Testis (tissue), 3 donors: ENCODE results near the gene PDE4C. TPM values are rescaled to one million over a fixed set of nuclear protein-coding genes. Genes with fewer than 3 reads are reported as not detected.

Experiments
- DNase-seq: peaks from one replicate; pipeline ENCODE4 v3.0.0-alpha.2; 2019
- H3K27ac ChIP-seq, 2 donors: fragments of 200-600 bp; sonication (generic); one replicate each; pipeline ENCODE4 v1.5.1; 2019
- H3K27me3 ChIP-seq: fragments of 200-600 bp; sonication (generic); one replicate; pipeline ENCODE4 v1.5.1; 2019
- H3K36me3 ChIP-seq: fragments of 200-600 bp; sonication (generic); one replicate; pipeline ENCODE4 v1.5.1; 2017; ENCODE audit warnings: low read depth; ENCODE audit errors: missing control alignments
- H3K4me1 ChIP-seq: fragments of 200-600 bp; sonication (generic); one replicate; pipeline ENCODE4 v1.5.1; 2019
- H3K4me3 ChIP-seq, 2 donors: fragments of 200-600 bp; sonication (generic); one replicate each; pipeline ENCODE4 v1.5.1; 2017 to 2019
- H3K9me3 ChIP-seq: fragments of 200-600 bp; sonication (generic); one replicate; pipeline ENCODE4 v1.5.1; 2017
- CTCF ChIP-seq, 3 experiments: fragments of 450-650 bp in 2 of 3; fragments of 200-600 bp in 1 of 3; sonication (generic) in 1 of 3; IDR thresholded peaks; one replicate each; pipeline ENCODE4 v1.5.1; 2016 to 2019; ENCODE audit warnings: antibody characterized with exemption in 3 of 3, mild to moderate bottlenecking in 2 of 3, moderate library complexity in 1 of 3
- POLR2A ChIP-seq: fragments of 450-650 bp; IDR thresholded peaks from one replicate; pipeline ENCODE4 v1.6.1; 2017; ENCODE audit warnings: antibody characterized with exemption, mild to moderate bottlenecking, moderate library complexity
- WGBS, 2 donors: methylation state at CpG; one replicate each; pipeline ENCODE4 v1.1.5; 2018; 5-methylcytosine and 5-hydroxymethylcytosine counted together
- intact Hi-C: fragments of 100-400 bp; cut with DNase I; formaldehyde crosslinking; loops from one replicate; pipeline ENCODE4 v1.15.1; 2023; ENCODE audit warnings: low total_unique reads
- polyA plus RNA-seq: library from polyadenylated mRNA; stranded (reverse); fragments of 350-450 nt; fragmentation: Illumina TruSeq; extraction: RNeasy Lipid Tissue Mini Kit (QIAGEN cat#74804); gene quantifications from one replicate; pipeline ENCODE4 v1.2.3, GENCODE V29; 2014; ENCODE audit warnings: low read depth, low replicate concordance; ENCODE audit not compliant: insufficient read depth
- total RNA-seq, 2 donors: library from RNA; depleted of rRNA; stranded (reverse); fragments of >200 nt; gene quantifications; one replicate each; pipeline ENCODE4 v1.2.3, GENCODE V29; 2016

The PDE4C gene
- total and polyA plus RNA-seq, 3 donors from 2014 or later = 5.7 to 19.5 (median 7.1) TPM

- intact Hi-C loops = no loop called here
- Histone ChIP-seq H3K9me3 (no peaks in the 10 kb centered on the region), H3K4me3 (no peak overlapping the region), H3K27ac (no peak overlapping the region), H3K4me1 (peaks cover 17% of the 10 kb centered on the region), H3K27me3 (no peaks in the 10 kb centered on the region), H3K36me3 (no peaks in the 10 kb centered on the region)
- peak; percentile 45 for DNase-seq
- WGBS, 2 donors = 46 to 49% methylated on average over 6 of the region's 6 CpGs
- no peak for TF ChIP-seq POLR2A
Measured at GRCh38 chr19:18271433-18271841, 45.2 kb upstream of the PDE4C start.

GRCh38 chr19:18270326-18270725, 44.1 kb upstream of the PDE4C start:
- WGBS, 2 donors = 92 to 93% methylated on average over 9 of the region's 9 CpGs
- H3K4me3 ChIP-seq = no peak overlapping the region
- intact Hi-C loops = no loop called here
- H3K9me3 ChIP-seq = no peaks in the 10 kb centered on the region
- H3K4me1 ChIP-seq = peaks cover 14% of the 10 kb centered on the region
- no peaks in the 10 kb centered on the region for H3K36me3 ChIP-seq
- no peak for TF ChIP-seq CTCF (IDR thresholded peaks at IDR 0.05)
- no peak for TF ChIP-seq POLR2A
- no peak overlapping the region for H3K27ac ChIP-seq
- H3K27me3 ChIP-seq = no peaks in the 10 kb centered on the region
- no peak for DNase-seq

- Histone ChIP-seq H3K4me1 (peaks cover 2% of the 10 kb centered on the region), H3K9me3 (no peaks in the 10 kb centered on the region), H3K4me3 (no peak overlapping the region), H3K36me3 (no peaks in the 10 kb centered on the region), H3K27me3 (no peaks in the 10 kb centered on the region), H3K27ac (no peak overlapping the region)
- TF ChIP-seq POLR2A (no peak), CTCF (IDR thresholded peaks at IDR 0.05) (no peak)
- no peak for DNase-seq
- intact Hi-C loops = no loop called here
- WGBS, 2 donors = 77 to 95% methylated on average over 2 of the region's 2 CpGs
Measured at GRCh38 chr19:18269070-18269723, 43.0 kb upstream of the PDE4C start.

GRCh38 chr19:18266771-18267686, 40.8 kb upstream of the PDE4C start:
- no peak for TF ChIP-seq POLR2A
- TF ChIP-seq CTCF (IDR thresholded peaks at IDR 0.05) = no peak
- no peak for DNase-seq
- Histone ChIP-seq H3K27me3 (no peaks in the 10 kb centered on the region), H3K27ac (no peak overlapping the region), H3K9me3 (no peaks in the 10 kb centered on the region), H3K4me1 (no peaks in the 10 kb centered on the region), H3K4me3 (no peak overlapping the region), H3K36me3 (no peaks in the 10 kb centered on the region)
- 87 to 91% methylated on average over 23 to 39 of the region's 42 CpGs for WGBS, 2 donors
- intact Hi-C loops = no loop called here

GRCh38 chr19:18265582-18265981, 39.3 kb upstream of the PDE4C start:
- Histone ChIP-seq H3K36me3 (no peaks in the 10 kb centered on the region), H3K27me3 (no peaks in the 10 kb centered on the region), H3K4me1 (no peaks in the 10 kb centered on the region), H3K27ac (no peak overlapping the region), H3K9me3 (no peaks in the 10 kb centered on the region), H3K4me3 (no peak overlapping the region)
- WGBS, 2 donors = 86% methylated on average over 7 of the region's 7 CpGs; no CpG with 5 or more reads in 1 of the 2 donors
- intact Hi-C loops = no loop called here
- TF ChIP-seq POLR2A = no peak
- TF ChIP-seq CTCF (IDR thresholded peaks at IDR 0.05) = no peak
- DNase-seq = no peak
